ENCODE data around the gene LTBP4. TPM values are rescaled to one million over a fixed set of nuclear protein-coding genes. Genes with fewer than 3 reads are reported as not detected.

Gene LTBP4
- total RNA-seq, 4 donors from 2014 or later: 851 to 1,504 (median 1,156) TPM

DNA sequence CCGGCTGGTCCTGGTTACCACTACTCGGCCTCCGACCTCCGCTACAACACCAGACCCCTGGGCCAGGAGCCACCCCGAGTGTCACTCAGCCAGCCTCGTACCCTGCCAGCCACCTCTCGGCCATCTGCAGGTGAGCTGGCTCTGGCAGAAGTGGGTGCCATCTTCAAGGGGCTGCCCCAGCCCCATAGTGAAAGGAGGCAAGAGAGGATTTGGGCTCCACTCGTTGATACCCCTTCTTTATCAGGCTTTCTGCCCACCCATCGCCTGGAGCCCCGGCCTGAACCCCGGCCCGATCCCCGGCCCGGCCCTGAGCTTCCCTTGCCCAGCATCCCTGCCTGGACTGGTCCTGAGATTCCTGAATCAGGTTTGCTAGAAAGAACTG, 7.1 kb downstream of the LTBP4 start:
- Histone ChIP-seq H3K27ac (peak overlapping the region in 3 of 4 donors; percentile 71 to 95 (median 94)), H3K36me3 (peaks cover 0 to 20% (median 0%) of the 10 kb centered on the region in 3 donors), H3K9me3 (no peaks in the 10 kb centered on the region), H3K4me3 (no peak overlapping the region), H3K4me1 (peaks cover 0 to 98% (median 56%) of the 10 kb centered on the region in 4 donors), H3K27me3 (no peaks in the 10 kb centered on the region)
- TF ChIP-seq, protein P1, sequence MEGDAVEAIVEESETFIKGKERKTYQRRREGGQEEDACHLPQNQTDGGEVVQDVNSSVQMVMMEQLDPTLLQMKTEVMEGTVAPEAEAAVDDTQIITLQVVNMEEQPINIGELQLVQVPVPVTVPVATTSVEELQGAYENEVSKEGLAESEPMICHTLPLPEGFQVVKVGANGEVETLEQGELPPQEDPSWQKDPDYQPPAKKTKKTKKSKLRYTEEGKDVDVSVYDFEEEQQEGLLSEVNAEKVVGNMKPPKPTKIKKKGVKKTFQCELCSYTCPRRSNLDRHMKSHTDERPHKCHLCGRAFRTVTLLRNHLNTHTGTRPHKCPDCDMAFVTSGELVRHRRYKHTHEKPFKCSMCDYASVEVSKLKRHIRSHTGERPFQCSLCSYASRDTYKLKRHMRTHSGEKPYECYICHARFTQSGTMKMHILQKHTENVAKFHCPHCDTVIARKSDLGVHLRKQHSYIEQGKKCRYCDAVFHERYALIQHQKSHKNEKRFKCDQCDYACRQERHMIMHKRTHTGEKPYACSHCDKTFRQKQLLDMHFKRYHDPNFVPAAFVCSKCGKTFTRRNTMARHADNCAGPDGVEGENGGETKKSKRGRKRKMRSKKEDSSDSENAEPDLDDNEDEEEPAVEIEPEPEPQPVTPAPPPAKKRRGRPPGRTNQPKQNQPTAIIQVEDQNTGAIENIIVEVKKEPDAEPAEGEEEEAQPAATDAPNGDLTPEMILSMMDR (IDR thresholded peaks at IDR 0.05): no peak
- TF ChIP-seq POLR2A (IDR thresholded peaks at IDR 0.05) (no peak), EP300 (IDR thresholded peaks at IDR 0.05) (no peak)
- 87 to 90% methylated on average over 14 of the region's 14 CpGs for WGBS, 2 donors
- no peak for DNase-seq (ENCODE audit: low spot score in 2 of 2)

DNA sequence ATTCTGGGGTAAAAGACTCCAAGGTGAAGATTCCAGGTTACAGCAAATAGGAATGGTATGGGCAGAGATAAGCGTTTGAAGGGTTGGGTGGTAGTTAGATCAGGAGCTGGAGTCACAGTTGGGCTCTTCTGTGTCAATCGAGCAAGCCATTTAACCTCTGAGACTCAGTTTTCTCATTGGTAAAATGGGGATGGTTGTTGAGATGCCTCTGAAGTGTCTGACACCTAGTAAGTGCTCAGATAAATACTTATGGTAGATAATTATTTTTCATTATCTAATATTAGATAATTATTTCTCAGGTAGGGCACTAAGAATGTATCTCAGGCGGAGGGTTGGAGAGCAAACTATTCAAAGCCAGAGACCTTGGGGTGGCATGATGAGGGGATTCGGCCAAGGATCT, 7.8 kb downstream of the LTBP4 start:
- peaks cover 0 to 20% (median 0%) of the 10 kb centered on the region in 3 donors for H3K36me3 ChIP-seq
- H3K27ac ChIP-seq: peak overlapping the region in 3 of 4 donors; percentile 94 to 95 (median 94)
- no peaks in the 10 kb centered on the region for H3K9me3 ChIP-seq
- no peak for TF ChIP-seq EP300 (IDR thresholded peaks at IDR 0.05)
- no peak for TF ChIP-seq POLR2A (IDR thresholded peaks at IDR 0.05)
- TF ChIP-seq, protein P1 (IDR thresholded peaks at IDR 0.05): no peak
- H3K4me3 ChIP-seq: peak overlapping the region in 1 of 4 donors; percentile 49
- H3K4me1 ChIP-seq: peaks cover 0 to 98% (median 55%) of the 10 kb centered on the region in 4 donors
- 72 to 79% methylated on average over 4 of the region's 4 CpGs for WGBS, 2 donors
- DNase-seq (ENCODE audit: low spot score in 2 of 2): no peak
- H3K27me3 ChIP-seq: no peaks in the 10 kb centered on the region

DNA sequence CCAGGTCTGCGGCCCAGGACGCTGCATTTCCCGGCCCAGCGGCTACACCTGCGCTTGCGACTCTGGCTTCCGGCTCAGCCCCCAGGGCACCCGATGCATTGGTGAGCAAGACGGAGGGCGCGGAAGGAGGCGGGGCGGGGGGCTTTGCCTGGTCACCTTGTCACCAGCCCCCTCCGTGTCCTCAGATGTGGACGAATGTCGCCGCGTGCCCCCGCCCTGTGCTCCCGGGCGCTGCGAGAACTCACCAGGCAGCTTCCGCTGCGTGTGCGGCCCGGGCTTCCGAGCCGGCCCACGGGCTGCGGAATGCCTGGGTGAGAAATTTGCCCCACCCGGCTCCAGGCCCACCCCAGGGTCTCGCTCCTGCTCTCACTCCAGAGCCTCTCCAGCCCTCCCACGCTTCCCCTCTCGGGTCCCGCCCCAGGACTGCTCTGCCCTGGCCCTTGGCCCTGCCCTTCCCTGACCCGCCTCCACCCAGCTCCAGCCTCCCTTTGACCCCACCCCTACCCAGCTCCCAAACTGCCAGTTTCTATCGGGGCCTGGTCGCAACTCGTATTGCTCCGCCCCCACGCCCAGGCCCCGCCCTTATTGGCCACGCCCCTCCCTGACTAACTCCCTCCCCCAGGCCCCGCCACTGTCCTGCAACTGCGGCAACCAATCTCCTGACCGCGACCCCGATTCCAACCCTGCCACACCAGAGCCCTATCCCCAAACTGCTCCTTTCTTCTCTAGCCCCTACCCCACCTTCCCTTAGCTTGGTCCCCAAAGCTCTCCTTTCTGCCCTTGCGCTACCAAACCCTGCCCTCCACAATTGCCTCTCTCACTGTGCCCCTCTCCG, 8.6 kb downstream of the LTBP4 start:
- Histone ChIP-seq H3K9me3 (no peaks in the 10 kb centered on the region), H3K27me3 (no peaks in the 10 kb centered on the region), H3K27ac (peak overlapping the region; percentile 69 to 95 (median 94)), H3K4me1 (peaks cover 0 to 98% (median 54%) of the 10 kb centered on the region in 4 donors), H3K4me3 (peak overlapping the region; percentile 36 to 56 (median 50)), H3K36me3 (peaks cover 0 to 20% (median 0%) of the 10 kb centered on the region in 3 donors)
- 3 to 6% methylated on average over 21 to 36 of the region's 50 CpGs for WGBS, 2 donors
- peak; percentile 91 to 95 for DNase-seq (ENCODE audit: low spot score in 2 of 2)
- TF ChIP-seq POLR2A (IDR thresholded peaks at IDR 0.05): peak in 1 of 2 donors; percentile 46
- no peak for TF ChIP-seq EP300 (IDR thresholded peaks at IDR 0.05)

DNA sequence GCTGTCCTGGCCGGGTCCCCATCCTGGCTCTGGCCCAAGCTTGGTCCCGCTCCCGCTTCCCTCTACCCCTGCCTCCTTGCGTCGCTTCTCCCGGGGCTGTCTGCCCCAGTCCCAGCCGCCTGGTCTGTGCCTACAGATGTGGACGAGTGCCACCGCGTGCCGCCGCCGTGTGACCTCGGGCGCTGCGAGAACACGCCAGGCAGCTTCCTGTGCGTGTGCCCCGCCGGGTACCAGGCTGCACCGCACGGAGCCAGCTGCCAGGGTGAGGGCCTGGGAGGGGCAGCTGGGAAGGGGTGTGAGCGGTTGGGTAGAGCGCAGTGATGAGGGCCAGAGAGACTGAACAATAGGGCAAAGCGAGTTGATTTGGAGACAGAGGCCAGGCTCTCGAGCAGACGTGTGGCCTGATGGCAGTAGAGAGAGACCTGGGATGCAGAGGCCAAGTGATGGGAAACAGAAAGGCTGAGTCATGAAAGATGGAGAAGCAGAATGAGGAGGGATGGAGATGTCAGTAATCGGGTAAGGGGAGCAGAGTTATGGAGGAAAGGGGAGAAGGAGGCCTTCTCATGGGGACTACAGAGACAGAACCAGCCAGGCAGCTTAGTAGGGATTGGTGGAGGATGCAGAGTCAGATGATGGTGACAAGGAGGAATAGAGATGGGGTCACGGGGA, 9.4 kb downstream of the LTBP4 start:
- no peaks in the 10 kb centered on the region for H3K27me3 ChIP-seq
- H3K27ac ChIP-seq: peak overlapping the region; percentile 69 to 95 (median 94)
- no peak for DNase-seq (ENCODE audit: low spot score in 2 of 2)
- peaks cover 0 to 98% (median 51%) of the 10 kb centered on the region in 4 donors for H3K4me1 ChIP-seq
- peaks cover 0 to 20% (median 0%) of the 10 kb centered on the region in 3 donors for H3K36me3 ChIP-seq
- peak overlapping the region; percentile 22 to 56 (median 44) for H3K4me3 ChIP-seq
- H3K9me3 ChIP-seq: no peaks in the 10 kb centered on the region
- WGBS, 2 donors: 19 to 21% methylated on average over 29 of the region's 29 CpGs
- TF ChIP-seq EP300 (IDR thresholded peaks at IDR 0.05) (peak in 1 of 2 donors; percentile 58), POLR2A (IDR thresholded peaks at IDR 0.05) (no peak)
- TF ChIP-seq, protein P1 (IDR thresholded peaks at IDR 0.05): no peak

DNA sequence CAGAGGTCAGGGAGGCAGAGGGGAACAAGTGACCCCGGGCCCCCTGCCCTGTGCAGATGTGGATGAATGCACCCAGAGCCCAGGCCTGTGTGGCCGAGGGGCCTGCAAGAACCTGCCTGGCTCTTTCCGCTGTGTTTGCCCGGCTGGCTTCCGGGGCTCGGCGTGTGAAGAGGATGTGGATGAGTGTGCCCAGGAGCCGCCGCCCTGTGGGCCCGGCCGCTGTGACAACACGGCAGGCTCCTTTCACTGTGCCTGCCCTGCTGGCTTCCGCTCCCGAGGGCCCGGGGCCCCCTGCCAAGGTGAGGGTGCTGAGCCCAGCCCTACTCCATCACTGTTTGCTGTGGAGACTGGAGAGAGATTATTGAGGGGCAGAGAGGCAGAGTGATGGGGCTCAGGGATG, 9.9 kb downstream of the LTBP4 start:
- TF ChIP-seq EP300 (IDR thresholded peaks at IDR 0.05) (no peak), POLR2A (IDR thresholded peaks at IDR 0.05) (no peak)
- TF ChIP-seq, protein P1 (IDR thresholded peaks at IDR 0.05): no peak
- WGBS, 2 donors: 78% methylated on average over 15 of the region's 15 CpGs
- Histone ChIP-seq H3K27me3 (no peaks in the 10 kb centered on the region), H3K36me3 (peaks cover 0 to 20% (median 0%) of the 10 kb centered on the region in 3 donors), H3K4me1 (peaks cover 0 to 98% (median 50%) of the 10 kb centered on the region in 4 donors), H3K4me3 (no peak overlapping the region), H3K9me3 (no peaks in the 10 kb centered on the region), H3K27ac (peak overlapping the region; percentile 69 to 95 (median 94))
- DNase-seq (ENCODE audit: low spot score in 2 of 2): no peak

Measured in tibial nerve (tissue), 4 donors.